NCI-H82 (cell line): ENCODE results near the gene RITA1.
"Not testable (repeated sequence)": the region's sequence is repeated elsewhere in the genome, so short reads cannot be mapped to it uniquely, and the experiment has no call there.

Source experiments
- DNase-seq: peaks from one replicate; lab custom pipeline; 2025; lab: John Stamatoyannopoulos, UW

Gene RITA1, protein sequence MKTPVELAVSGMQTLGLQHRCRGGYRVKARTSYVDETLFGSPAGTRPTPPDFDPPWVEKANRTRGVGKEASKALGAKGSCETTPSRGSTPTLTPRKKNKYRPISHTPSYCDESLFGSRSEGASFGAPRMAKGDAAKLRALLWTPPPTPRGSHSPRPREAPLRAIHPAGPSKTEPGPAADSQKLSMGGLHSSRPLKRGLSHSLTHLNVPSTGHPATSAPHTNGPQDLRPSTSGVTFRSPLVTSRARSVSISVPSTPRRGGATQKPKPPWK

GRCh38 chr12:113185180-113186032, at the start of gene RITA1, which contains the start of gene DDX54:
RITA1 (plus strand) TSS chr12:113185721; CDS start chr12:113186747, 1,026 bp downstream.
DDX54 (minus strand) TSS chr12:113185478; CDS start chr12:113185451, 27 bp downstream.
- DNase-seq = peak; percentile 95

DNA sequence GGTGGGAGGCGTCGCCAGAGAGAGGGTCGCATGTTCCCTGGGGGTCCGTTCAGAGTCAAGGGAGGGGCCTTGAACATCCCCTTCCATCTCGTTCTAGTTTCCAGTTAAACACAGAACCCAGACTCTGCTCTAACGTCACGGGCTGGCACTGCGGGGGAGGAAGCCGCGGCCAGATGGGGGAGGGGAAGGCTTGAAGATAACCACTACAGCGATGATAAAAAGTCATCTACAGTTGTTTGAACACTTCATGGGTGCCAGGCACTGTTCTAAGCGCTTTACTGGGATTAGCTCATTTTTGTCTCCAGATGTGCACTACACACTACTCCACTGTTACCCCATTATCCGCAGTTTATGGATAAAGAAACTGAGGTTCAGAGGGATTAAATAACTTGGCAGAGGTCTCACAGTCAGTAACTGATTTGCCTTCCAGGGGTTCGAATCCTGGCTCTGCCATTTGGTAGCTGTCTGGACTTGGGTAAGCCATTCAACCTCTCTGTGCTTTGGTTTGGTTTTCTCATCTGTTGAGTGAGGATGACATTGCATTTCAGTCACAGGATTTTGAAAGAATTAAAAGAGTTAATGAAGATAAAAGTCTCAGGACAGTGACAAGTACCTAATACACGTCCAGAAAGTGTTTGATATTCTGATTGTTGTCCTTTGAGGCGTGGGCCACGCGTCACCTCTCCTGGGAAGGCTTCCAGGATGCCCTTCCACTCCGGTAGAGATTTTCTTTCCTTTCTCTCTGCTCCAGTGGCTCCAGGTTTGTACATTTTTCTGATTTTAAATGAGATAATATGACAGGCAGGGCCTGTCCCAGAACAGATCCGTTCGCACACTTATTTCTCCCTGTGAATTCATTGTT, 49.2 kb upstream of the RITA1 start:
- no peak for DNase-seq

- no peak for DNase-seq
Measured at GRCh38 chr12:113136990-113137511, 48.5 kb upstream of the RITA1 start.

DNA sequence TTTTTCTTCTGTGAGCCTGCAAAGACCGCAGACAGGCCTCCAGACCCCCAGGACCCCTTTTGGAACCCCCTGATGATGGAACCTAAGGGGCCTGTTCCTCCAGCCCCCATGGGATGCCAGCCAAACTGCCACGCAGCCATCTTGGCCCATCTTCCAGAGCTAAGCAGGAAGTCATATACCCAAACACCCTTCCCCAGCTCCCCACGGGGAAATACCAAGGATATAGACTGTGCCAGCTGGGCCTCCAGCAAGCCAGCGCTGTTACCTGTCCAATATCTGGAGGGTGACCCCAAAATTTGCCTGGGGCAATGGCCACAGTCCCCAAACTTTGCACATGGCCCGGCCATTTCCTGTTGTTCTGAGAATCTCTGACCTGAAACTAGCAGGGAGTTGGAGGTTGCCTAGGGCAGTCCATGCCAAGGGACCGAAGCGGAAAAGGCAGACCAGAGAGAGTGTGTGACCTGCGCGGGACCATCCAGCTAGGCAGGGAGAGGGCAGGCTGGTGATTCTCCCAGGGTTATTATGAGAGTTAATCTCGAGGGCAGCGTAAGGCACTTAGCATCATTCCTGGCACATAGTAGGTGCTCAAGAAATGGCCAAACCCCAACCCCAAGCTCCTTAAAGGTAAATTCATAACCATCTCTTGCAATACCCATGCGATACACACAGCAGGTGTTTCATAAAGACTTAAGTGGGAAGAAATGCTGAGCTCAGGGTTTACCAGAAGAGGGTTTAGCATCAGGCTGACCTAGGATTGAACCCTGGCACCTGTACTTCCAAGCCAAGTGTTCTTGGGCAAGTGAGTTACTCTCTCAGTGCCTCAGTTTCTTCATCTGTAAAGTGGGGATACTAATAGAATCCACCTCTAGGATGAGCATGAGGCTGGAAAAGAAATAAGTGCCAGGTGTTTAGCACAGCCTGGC, 47.4 kb upstream of the RITA1 start:
- no peak for DNase-seq

GRCh38 chr12:113138826-113139225, 46.7 kb upstream of the RITA1 start:
- no peak for DNase-seq

DNA sequence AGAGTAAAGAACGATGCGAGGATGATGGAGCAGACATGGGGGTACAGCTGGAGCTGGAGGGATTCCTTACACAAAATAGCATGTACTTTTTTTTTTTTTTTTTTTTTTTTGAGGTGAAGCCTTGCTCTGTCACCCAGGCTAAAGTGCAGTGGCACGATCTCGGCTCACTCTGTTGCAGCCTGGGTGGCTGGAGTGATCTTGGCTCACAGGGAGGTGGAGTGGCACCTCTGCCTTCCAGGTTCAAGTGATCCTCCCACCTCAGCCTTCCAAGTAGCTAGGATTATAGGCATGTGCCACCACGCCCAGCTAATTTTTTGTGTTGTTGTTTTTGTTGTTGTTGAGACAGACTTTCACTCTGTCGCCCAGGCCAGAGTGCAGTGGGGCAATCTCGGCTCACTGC, 44.8 kb upstream of the RITA1 start:
- no peak for DNase-seq

GRCh38 chr12:113141716-113142115, 43.8 kb upstream of the RITA1 start:
- not testable (repeated sequence) for DNase-seq

DNA sequence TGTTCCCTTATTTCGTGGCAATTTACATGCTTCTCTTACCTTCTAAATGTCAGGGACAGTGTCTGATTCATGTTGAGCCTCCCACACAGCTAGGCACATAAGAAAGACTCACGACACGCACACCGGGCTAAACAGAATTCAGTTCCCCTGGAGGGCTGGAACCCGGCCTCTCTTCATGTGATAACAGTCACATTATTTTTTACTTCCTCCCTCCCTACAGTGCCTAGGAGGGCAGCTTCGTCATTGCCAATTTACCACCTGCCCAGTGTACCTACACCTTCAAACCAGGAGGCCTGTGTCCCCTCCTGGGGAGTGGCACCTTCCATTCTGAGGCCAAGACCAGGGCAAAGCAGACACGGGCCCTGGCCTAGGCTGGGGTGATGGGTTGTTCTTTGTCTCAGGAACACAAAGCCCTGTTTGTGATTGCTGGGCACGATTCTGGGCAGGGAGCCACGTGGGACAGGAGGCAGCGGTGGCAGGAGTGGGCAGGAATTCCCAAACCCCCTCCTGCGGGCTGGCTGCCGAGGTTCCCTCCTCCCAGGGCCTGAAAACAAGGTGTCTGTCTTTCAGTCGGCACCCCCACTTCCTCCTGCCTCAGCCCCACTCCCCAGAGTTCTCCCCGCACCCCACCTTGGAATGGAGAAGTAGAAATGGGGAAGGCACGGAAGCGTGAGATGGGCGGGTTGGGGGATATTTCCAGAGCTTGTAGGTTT, 43.2 kb upstream of the RITA1 start:
- no peak for DNase-seq

DNA sequence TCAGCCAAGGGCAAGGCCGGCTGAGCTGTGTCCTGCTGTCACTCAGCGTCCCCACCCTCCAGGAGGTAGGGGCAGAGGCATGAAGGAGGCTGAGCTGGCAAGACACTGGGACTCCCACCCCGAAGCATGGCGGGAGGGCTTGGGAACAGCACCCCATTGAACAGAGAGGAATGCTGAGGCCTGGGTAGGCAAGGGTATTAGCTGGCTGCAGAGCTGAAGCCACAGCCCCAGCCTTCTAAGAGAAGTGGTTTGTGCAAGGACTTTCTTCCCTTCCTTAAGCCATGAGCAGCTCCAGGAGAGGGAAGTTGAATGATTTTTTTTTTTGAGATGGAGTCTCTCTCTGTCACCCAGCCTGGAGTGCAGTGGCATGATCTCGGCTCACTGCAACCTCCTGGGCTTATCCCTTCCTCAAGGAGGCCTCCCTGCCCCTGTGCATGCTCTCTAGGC, 42.6 kb upstream of the RITA1 start:
- no peak for DNase-seq

DNA sequence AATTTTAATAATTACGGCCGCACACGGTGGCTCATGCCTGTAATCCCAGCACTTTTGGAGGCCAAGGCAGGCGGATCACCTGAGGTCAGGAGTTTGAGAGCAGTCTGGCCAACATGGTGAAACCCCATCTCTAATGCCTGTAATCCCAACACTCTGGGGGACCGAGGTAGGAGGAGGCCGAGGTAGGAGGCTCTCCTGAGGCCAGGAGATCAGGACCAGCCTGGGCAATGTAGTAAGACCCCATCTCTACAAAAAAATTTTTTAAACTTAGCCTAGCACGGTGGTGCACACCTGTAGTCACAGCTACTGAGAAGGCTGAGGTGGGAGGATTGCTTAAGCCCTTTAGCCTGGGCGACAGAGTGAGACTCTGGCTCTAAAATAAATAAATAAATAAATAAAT, 41.6 kb upstream of the RITA1 start:
- DNase-seq = no peak

GRCh38 chr12:113144806-113145205, 40.7 kb upstream of the RITA1 start:
- DNase-seq = no peak

DNA sequence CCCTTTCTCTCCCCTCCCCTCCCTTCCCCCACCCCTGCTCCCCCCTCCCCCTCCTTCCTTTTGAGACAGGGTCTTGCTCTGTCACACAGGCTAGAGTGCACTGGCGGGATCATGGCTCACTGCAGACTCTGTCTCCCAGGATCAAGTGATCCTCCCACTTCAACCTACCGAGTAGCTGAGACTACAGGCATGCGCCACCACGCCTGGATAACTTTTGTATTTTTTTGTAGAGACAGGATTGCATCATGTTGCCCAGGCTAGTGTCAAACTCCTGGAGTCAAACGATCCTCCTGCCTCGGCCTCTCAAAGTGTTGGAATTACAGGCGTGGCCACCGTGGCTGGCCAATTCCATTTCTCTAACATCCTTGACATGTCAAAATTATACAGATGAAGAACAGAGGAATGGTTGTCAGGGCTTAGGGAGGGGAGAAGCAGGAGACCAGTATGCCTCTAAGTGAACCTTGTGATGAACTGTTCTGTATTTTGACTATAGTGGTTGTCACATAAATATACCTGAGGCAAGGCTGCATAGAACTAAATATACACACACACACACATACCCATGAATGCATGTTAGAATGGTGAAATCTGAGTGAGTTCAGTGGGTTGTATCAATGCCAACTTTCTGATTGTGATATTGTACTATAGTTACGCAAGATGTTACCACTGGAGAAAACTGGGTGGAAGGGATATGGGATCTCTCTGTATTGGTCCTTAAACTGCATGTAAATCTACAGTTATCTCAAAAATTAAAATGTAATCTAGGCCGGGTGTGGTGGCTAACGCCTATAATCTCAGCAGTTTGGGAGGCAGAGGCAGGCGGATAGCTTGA, 39.6 kb upstream of the RITA1 start:
- DNase-seq = no peak

- DNase-seq = no peak
Measured at GRCh38 chr12:113146999-113147398, 38.5 kb upstream of the RITA1 start.

GRCh38 chr12:113149361-113150150, 36.0 kb upstream of the RITA1 start, which contains the start of gene CFAP73:
CFAP73 (plus strand) TSS chr12:113149724; CDS start chr12:113149858, 134 bp downstream.
- peak; percentile 93 for DNase-seq

- DNase-seq = no peak
Measured at GRCh38 chr12:113151655-113152054, 33.9 kb upstream of the RITA1 start.

DNA sequence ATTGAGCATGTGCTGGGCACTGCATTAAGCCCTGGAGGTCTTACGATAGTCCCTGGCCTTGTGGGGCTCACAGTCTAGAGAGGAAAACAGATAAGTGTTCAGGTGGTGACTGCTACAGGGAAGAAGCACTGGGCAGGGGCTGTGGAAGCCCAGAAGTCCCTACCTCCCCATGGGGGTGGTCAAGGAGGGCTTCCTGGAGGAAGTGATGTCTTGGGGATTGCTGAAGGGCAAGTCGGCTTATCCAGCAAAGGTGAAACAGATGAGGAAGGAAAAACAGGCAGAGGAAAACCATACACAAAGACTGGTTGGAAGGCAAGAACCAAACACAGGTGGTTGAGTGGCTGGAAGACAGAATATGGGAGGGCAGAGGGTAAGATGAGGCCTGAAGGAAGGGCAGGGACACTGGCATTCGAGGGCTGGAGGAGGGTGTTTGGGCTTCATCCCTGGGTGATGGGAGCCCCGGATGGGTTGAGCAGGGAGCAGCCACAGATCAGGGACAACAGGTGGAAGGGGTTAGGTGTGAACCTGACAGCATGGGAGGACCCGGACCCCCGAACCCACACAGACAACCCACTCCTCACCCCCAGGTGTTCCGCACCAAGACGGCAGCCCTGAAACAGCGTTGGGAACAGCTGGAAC, 33.2 kb upstream of the RITA1 start:
- no peak for DNase-seq
